H9 (cell line): ENCODE data around the gene RSF1. TPM values are rescaled to one million over a fixed set of nuclear protein-coding genes. Genes with fewer than 3 reads are reported as not detected.

Experiments used
- DNase-seq: peaks from one replicate; pipeline ENCODE4 v3.0.0-alpha.2; 2017
- H2AFZ ChIP-seq: one replicate; pipeline ENCODE4 v1.6.1; 2013; ENCODE audit warnings: mild to moderate bottlenecking, low read length, control low read depth, moderate library complexity
- H2AK5ac ChIP-seq: 2 replicates; pipeline ENCODE4 v1.6.1; 2013; ENCODE audit warnings: low read length, control low read depth, mixed read lengths; ENCODE audit not compliant: insufficient read length
- H2BK120ac ChIP-seq: one replicate; pipeline ENCODE4 v1.6.1; 2013; ENCODE audit warnings: low read depth, mild to moderate bottlenecking, low read length, control low read depth, inconsistent platforms; ENCODE audit not compliant: poor library complexity, severe bottlenecking
- H2BK12ac ChIP-seq: 2 replicates; pipeline ENCODE4 v1.6.1; 2013; ENCODE audit warnings: low read length, control low read depth, mixed read lengths, low read depth; ENCODE audit not compliant: insufficient read length
- H2BK15ac ChIP-seq: 2 replicates; pipeline ENCODE4 v1.6.1; 2013; ENCODE audit warnings: low read depth, low read length, control low read depth
- H2BK20ac ChIP-seq: one replicate; pipeline ENCODE4 v1.6.1; 2013; ENCODE audit warnings: low read depth, mild to moderate bottlenecking, low read length, control low read depth, inconsistent platforms; ENCODE audit not compliant: poor library complexity, severe bottlenecking
- H2BK5ac ChIP-seq: 2 replicates; pipeline ENCODE4 v1.6.1; 2013; ENCODE audit warnings: low read length, control low read depth, mixed read lengths; ENCODE audit not compliant: insufficient read length
- H3K14ac ChIP-seq: 2 replicates; pipeline ENCODE4 v1.6.1; 2013; ENCODE audit warnings: low read length, control low read depth; ENCODE audit not compliant: insufficient read depth
- H3K18ac ChIP-seq: 2 replicates; pipeline ENCODE4 v1.6.1; 2013; ENCODE audit warnings: low read depth, mild to moderate bottlenecking, mixed read lengths, low read length, control low read depth; ENCODE audit not compliant: insufficient read length
- H3K23ac ChIP-seq: 2 replicates; pipeline ENCODE4 v1.6.1; 2013; ENCODE audit warnings: low read length, control low read depth, mixed read lengths, low read depth; ENCODE audit not compliant: insufficient read length
- H3K23me2 ChIP-seq: 2 replicates; pipeline ENCODE4 v1.6.1; 2013; ENCODE audit warnings: low read depth, mild to moderate bottlenecking, mixed read lengths, low read length, control low read depth; ENCODE audit not compliant: insufficient read length, poor library complexity, severe bottlenecking
- H3K27ac ChIP-seq: 2 replicates; pipeline ENCODE4 v1.5.1; 2013; ENCODE audit warnings: low read length, control low read depth, mixed read lengths, low read depth; ENCODE audit not compliant: insufficient read length
- H3K27me3 ChIP-seq: 2 replicates; pipeline ENCODE4 v1.6.1; 2013; ENCODE audit warnings: low read length, control low read depth, inconsistent platforms; ENCODE audit not compliant: insufficient read depth
- H3K4ac ChIP-seq: 2 replicates; pipeline ENCODE4 v1.6.1; 2013; ENCODE audit warnings: low read depth, mild to moderate bottlenecking, control low read depth, inconsistent platforms, low read length, moderate library complexity
- H3K4me1 ChIP-seq: 2 replicates; pipeline ENCODE4 v1.6.1; 2013; ENCODE audit warnings: low read length, control low read depth, inconsistent platforms; ENCODE audit not compliant: insufficient read depth
- H3K4me2 ChIP-seq: 2 replicates; pipeline ENCODE4 v1.6.1; 2013; ENCODE audit warnings: low read length, control low read depth, mixed read lengths; ENCODE audit not compliant: insufficient read length, insufficient read depth
- H3K56ac ChIP-seq: 2 replicates; pipeline ENCODE4 v1.6.1; 2013; ENCODE audit warnings: low read depth, mild to moderate bottlenecking, mixed read lengths, low read length, control low read depth; ENCODE audit not compliant: insufficient read length
- H3K79me1 ChIP-seq: 2 replicates; pipeline ENCODE4 v1.6.1; 2013; ENCODE audit warnings: low read depth, mild to moderate bottlenecking, moderate library complexity, low read length, control low read depth, inconsistent platforms; ENCODE audit not compliant: insufficient read depth, poor library complexity, severe bottlenecking
- H3K79me2 ChIP-seq: 2 replicates; pipeline ENCODE4 v1.6.1; 2013; ENCODE audit warnings: low read length, control low read depth, inconsistent platforms; ENCODE audit not compliant: insufficient read depth
- H3K9ac ChIP-seq: 2 replicates; pipeline ENCODE4 v1.6.1; 2013; ENCODE audit warnings: low read length, control low read depth, mixed read lengths; ENCODE audit not compliant: insufficient read length; ENCODE audit errors: extremely low read depth
- H3K9me3 ChIP-seq: one replicate; pipeline ENCODE4 v1.6.1; 2013; ENCODE audit warnings: low read depth, low read length, inconsistent platforms; ENCODE audit not compliant: control insufficient read depth
- H3T11ph ChIP-seq: one replicate; pipeline ENCODE4 v1.6.1; 2013; ENCODE audit warnings: mild to moderate bottlenecking, low read length, control low read depth, inconsistent platforms
- H4K20me1 ChIP-seq: one replicate; pipeline ENCODE4 v1.6.1; 2013; ENCODE audit not compliant: control insufficient read depth, insufficient read length, insufficient read depth
- H4K5ac ChIP-seq: 2 replicates; pipeline ENCODE4 v1.6.1; 2013; ENCODE audit warnings: low read depth, mild to moderate bottlenecking, mixed read lengths, low read length, control low read depth; ENCODE audit not compliant: insufficient read length
- H4K8ac ChIP-seq: replicated peaks from 2 replicates; pipeline ENCODE4 v1.6.1; 2013; ENCODE audit warnings: low read length, control low read depth, mixed read lengths, low read depth; ENCODE audit not compliant: insufficient read length
- H4K91ac ChIP-seq: 2 replicates; pipeline ENCODE4 v1.6.1; 2013; ENCODE audit warnings: low read depth, mild to moderate bottlenecking, moderate library complexity, mixed read lengths, low read length, control low read depth; ENCODE audit not compliant: insufficient read length
- H3K27ac Mint-ChIP-seq, 3 experiments: 2 replicates in 2 of 3; 3 replicates in 1 of 3; pipeline ENCODE4 v1.8.0; 2020 to 2021; ENCODE audit warnings: mixed read lengths in 3 of 3, mild to moderate bottlenecking in 1 of 3, moderate library complexity in 1 of 3
- H3K27me3 Mint-ChIP-seq: 2 replicates; pipeline ENCODE4 v1.8.0; 2021; ENCODE audit warnings: low read depth, mild to moderate bottlenecking, moderate library complexity, mixed read lengths
- H3K36me3 Mint-ChIP-seq, 3 experiments: 2 replicates in 2 of 3; 3 replicates in 1 of 3; pipeline ENCODE4 v1.8.0; 2020 to 2021; ENCODE audit warnings: low read depth in 3 of 3, mixed read lengths in 3 of 3; ENCODE audit not compliant: insufficient read depth in 1 of 3
- H3K4me1 Mint-ChIP-seq, 2 experiments: 2 replicates each; pipeline ENCODE4 v1.8.0; 2020; ENCODE audit warnings: mixed read lengths in 2 of 2
- H3K4me3 Mint-ChIP-seq, 2 experiments: 2 replicates in 1 of 2; 3 replicates in 1 of 2; pipeline ENCODE4 v1.8.0; 2020 to 2021; ENCODE audit warnings: mild to moderate bottlenecking in 2 of 2, mixed read lengths in 2 of 2, moderate library complexity in 1 of 2
- H3K9me3 Mint-ChIP-seq, 2 experiments: 2 replicates in 1 of 2; 3 replicates in 1 of 2; pipeline ENCODE4 v1.8.0; 2020; ENCODE audit warnings: mild to moderate bottlenecking in 2 of 2, mixed read lengths in 2 of 2, moderate library complexity in 1 of 2
- CTCF ChIP-seq: fragments of 200-600 bp; sonication (generic); conservative IDR thresholded peaks from 3 replicates; pipeline ENCODE4 v1.8.0; 2021; ENCODE audit warnings: antibody characterized with exemption, mild to moderate bottlenecking
- WGBS: extraction: QIAGEN DNeasy Blood & Tissue Kit; methylation state at CpG from one replicate; pipeline ENCODE4 v1.1.7; 2013; ENCODE audit warnings: missing lambda C conversion rate, low lambda C conversion rate, mixed read lengths; ENCODE audit not compliant: insufficient read length; ENCODE audit errors: extremely low coverage; 5-methylcytosine and 5-hydroxymethylcytosine counted together
- total RNA-seq: library from RNA; stranded (reverse); gene quantifications from 2 replicates; pipeline ENCODE4 v1.2.1, GENCODE V29; 2021

RSF1 gene
- total RNA-seq, 1 experiment from 2014 or later = 82.6 TPM

GRCh38 chr11:77776455-77776854 lies 44.1 kb downstream of the RSF1 start:
- no peak overlapping the region for H3K4me3 Mint-ChIP-seq
- H3K79me2 ChIP-seq = peaks cover 4% of the 10 kb centered on the region; the same call in 1 of the 2 replicates

More at GRCh38 chr11:77776455-77776854, 44.1 kb downstream of the RSF1 start:
- Histone ChIP-seq H2BK12ac (no peak overlapping the region), H3K23ac (no peak overlapping the region), H2BK15ac (no peak overlapping the region), H3K9me3 (no peaks in the 10 kb centered on the region), H3K56ac (no peak overlapping the region), H3K4me2 (no peak overlapping the region), H4K8ac (no peak overlapping the region), H4K5ac (no peak overlapping the region), H2BK120ac (no peak overlapping the region), H2AK5ac (no peak overlapping the region), H3K4me1 (no peaks in the 10 kb centered on the region), H3K27ac (no peak overlapping the region), H2AFZ (no peak overlapping the region), H3K23me2 (no peaks in the 10 kb centered on the region), H3K9ac (no peak overlapping the region), H3T11ph (no peak overlapping the region), H2BK5ac (no peak overlapping the region), H3K18ac (no peak overlapping the region), H3K27me3 (no peaks in the 10 kb centered on the region), H3K79me1 (peaks cover 13% of the 10 kb centered on the region), H3K14ac (no peak overlapping the region), H2BK20ac (no peak overlapping the region), H4K20me1 (no peaks in the 10 kb centered on the region), H4K91ac (no peak overlapping the region), H3K4ac (no peak overlapping the region)
- no peaks in the 10 kb centered on the region for H3K9me3 Mint-ChIP-seq
- H3K36me3 Mint-ChIP-seq = peaks cover 0 to 8% (median 0%) of the 10 kb centered on the region in 3 experiments; a peak in 3 of 7 replicates
- H3K4me1 Mint-ChIP-seq = peaks cover 15 to 25% of the 10 kb centered on the region in 2 experiments
- peak; percentile 47; the same call in 2 of the 3 replicates for TF ChIP-seq CTCF
- no CpG with 5 or more reads among the region's 1 CpG for WGBS
- no peak overlapping the region for H3K27ac Mint-ChIP-seq
- H3K27me3 Mint-ChIP-seq = no peaks in the 10 kb centered on the region
- no peak for DNase-seq
